ENCODE data around the gene LRRC43.

LRRC43 gene

GRCh38 chr12:122216445-122216844 is 33.5 kb downstream of the LRRC43 start:
- no peak for DNase-seq (ENCODE audit: low read depth in 2 of 2)

- DNase-seq (ENCODE audit: low read depth in 2 of 2) = peak; percentile 98 to 99
Observed at GRCh38 chr12:122225683-122226365, 42.9 kb downstream of the LRRC43 start, which contains the start of gene DIABLO. TSS of gene DIABLO (minus strand) at chr12:122226052. CDS start at chr12:122226014, 38 bp downstream.

GRCh38 chr12:122226366-122227125 is 43.6 kb downstream of the LRRC43 start:
- DNase-seq (ENCODE audit: low read depth in 2 of 2) = no peak

- DNase-seq (ENCODE audit: low read depth in 2 of 2) = no peak
Observed at GRCh38 chr12:122227341-122227740, 44.4 kb downstream of the LRRC43 start.

GRCh38 chr12:122228092-122228491 is 45.2 kb downstream of the LRRC43 start:
- no peak for DNase-seq (ENCODE audit: low read depth in 2 of 2)

GRCh38 chr12:122230798-122231197 is 47.9 kb downstream of the LRRC43 start:
- no peak for DNase-seq (ENCODE audit: low read depth in 2 of 2)

GRCh38 chr12:122232691-122233090 is 49.8 kb downstream of the LRRC43 start:
- no peak for DNase-seq (ENCODE audit: low read depth in 2 of 2)

- DNase-seq (ENCODE audit: low read depth in 2 of 2) = no peak
Observed at GRCh38 chr12:122235741-122236140, 52.8 kb downstream of the LRRC43 start.

GRCh38 chr12:122238861-122239260 is 55.9 kb downstream of the LRRC43 start:
- no peak for DNase-seq (ENCODE audit: low read depth in 2 of 2)

GRCh38 chr12:122243965-122244364 is 61.0 kb downstream of the LRRC43 start:
- no peak for DNase-seq (ENCODE audit: low read depth in 2 of 2)

GRCh38 chr12:122244565-122245371 is 61.8 kb downstream of the LRRC43 start:
- no peak for DNase-seq (ENCODE audit: low read depth in 2 of 2)

GRCh38 chr12:122245553-122245952 is 62.6 kb downstream of the LRRC43 start:
- DNase-seq (ENCODE audit: low read depth in 2 of 2) = no peak

GRCh38 chr12:122250047-122250446 is 67.1 kb downstream of the LRRC43 start:
- DNase-seq (ENCODE audit: low read depth in 2 of 2) = no peak

- DNase-seq (ENCODE audit: low read depth in 2 of 2) = no peak
Observed at GRCh38 chr12:122250536-122250935, 67.6 kb downstream of the LRRC43 start.

Measured in fibroblast of skin of left biceps (primary cell).